Measurements from ENCODE around the gene MRPL51.
"Not testable (repeated sequence)": the region's sequence is repeated elsewhere in the genome, so short reads cannot be mapped to it uniquely, and the experiment has no call there.

The MRPL51 gene

GRCh38 chr12:6530576-6531260, 37.7 kb upstream of the MRPL51 start:
- DNase-seq, result no peak

GRCh38 chr12:6529291-6529737, 36.3 kb upstream of the MRPL51 start:
- no peak for DNase-seq

- no peak for DNase-seq
Measured at GRCh38 chr12:6528539-6529235, 35.6 kb upstream of the MRPL51 start.

- no peak for DNase-seq
Measured at GRCh38 chr12:6527711-6528110, 34.6 kb upstream of the MRPL51 start.

GRCh38 chr12:6526766-6527525, 33.9 kb upstream of the MRPL51 start:
- no peak for DNase-seq

GRCh38 chr12:6526201-6526600, 33.1 kb upstream of the MRPL51 start:
- DNase-seq, result no peak

- DNase-seq, result no peak
Measured at GRCh38 chr12:6524648-6525047, 31.6 kb upstream of the MRPL51 start.

GRCh38 chr12:6523708-6524107, 30.6 kb upstream of the MRPL51 start:
- no peak for DNase-seq

- DNase-seq, result no peak
Measured at GRCh38 chr12:6522193-6522592, 29.1 kb upstream of the MRPL51 start.

- DNase-seq, result no peak
Measured at GRCh38 chr12:6520186-6520585, 27.1 kb upstream of the MRPL51 start.

GRCh38 chr12:6508087-6508486, 15.0 kb upstream of the MRPL51 start:
- DNase-seq, result no peak

- no peak for DNase-seq
Measured at GRCh38 chr12:6507102-6507998, 14.3 kb upstream of the MRPL51 start.

- DNase-seq, result no peak
Measured at GRCh38 chr12:6500466-6500865, 7.4 kb upstream of the MRPL51 start.

- not testable (repeated sequence) for DNase-seq
Measured at GRCh38 chr12:6497291-6497690, 4.2 kb upstream of the MRPL51 start.

- peak; percentile 20 for DNase-seq
Measured at GRCh38 chr12:6494968-6495367, 1.9 kb upstream of the MRPL51 start.

- no peak for DNase-seq
Measured at GRCh38 chr12:6494258-6494743, 1.2 kb upstream of the MRPL51 start.

- peak; percentile 99 for DNase-seq
Measured at GRCh38 chr12:6493497-6494257, 615 bp upstream of the MRPL51 start, which contains the start of gene NCAPD2. NCAPD2 (plus strand) TSS chr12:6494102; CDS start chr12:6495099, 997 bp downstream.

- not testable (repeated sequence) for DNase-seq
Measured at GRCh38 chr12:6490673-6491072, 2.4 kb downstream of the MRPL51 start.

- no peak for DNase-seq
Measured at GRCh38 chr12:6489449-6489848, 3.6 kb downstream of the MRPL51 start.

- DNase-seq, result no peak
Measured at GRCh38 chr12:6488240-6488639, 4.8 kb downstream of the MRPL51 start.

GRCh38 chr12:6478416-6478815, 14.6 kb downstream of the MRPL51 start:
- no peak for DNase-seq

Data from hematopoietic multipotent progenitor cell treated with erythropoietin and hydrocortisone succinate and interleukin-3 and kit ligand, for 4 days (in vitro differentiated cells).